Upper lobe of left lung (tissue), 4 donors: Measurements from ENCODE around the gene CORO6.

Experiments used
- EP300 ChIP-seq, 4 donors: sonication (generic); formaldehyde crosslinking; IDR thresholded peaks; one replicate each; pipeline ENCODE4 v1.5.1; 2017; ENCODE audit warnings: antibody characterized with exemption in 4 of 4, control low read depth in 2 of 4
- POLR2A ChIP-seq, 4 donors: fragments of 450-650 bp; IDR thresholded peaks; one replicate each; pipeline ENCODE4 v1.5.1; 2016 to 2017; ENCODE audit warnings: antibody characterized with exemption in 4 of 4, mild to moderate bottlenecking in 2 of 4
- POLR2AphosphoS5 ChIP-seq, 2 donors: sonication (generic); formaldehyde crosslinking; IDR thresholded peaks; one replicate each; pipeline ENCODE4 v1.5.1; 2017; ENCODE audit warnings: antibody characterized with exemption in 2 of 2
- TF ChIP-seq, protein P1 (sequence below), 6 experiments: fragments of 450-650 bp in 4 of 6; fragments of 200-600 bp in 2 of 6; sonication (generic) in 2 of 6; IDR thresholded peaks; one replicate each; pipeline ENCODE4 v1.5.1; 2016 to 2019; ENCODE audit warnings: antibody characterized with exemption in 6 of 6

DNA sequence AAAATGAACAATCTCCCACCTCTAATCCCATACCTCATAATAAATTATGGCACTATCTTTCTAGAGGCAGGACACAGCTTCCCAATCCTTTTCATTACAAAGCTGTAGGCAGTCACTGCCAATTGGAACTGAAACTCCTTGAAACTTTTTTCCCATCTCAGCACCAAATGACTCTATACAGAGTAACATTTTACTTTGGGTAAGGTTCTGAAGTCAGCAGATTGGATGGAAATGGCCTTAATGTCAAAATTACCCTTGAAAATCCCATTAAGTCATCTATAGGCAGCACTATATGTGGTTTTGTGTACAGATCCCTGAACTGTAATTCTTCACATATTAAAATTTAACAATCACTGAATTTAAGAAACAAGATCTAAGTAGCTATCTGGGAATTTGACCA is 30.3 kb upstream of the CORO6 start:
- TF ChIP-seq POLR2A (IDR thresholded peaks at IDR 0.05) = no peak
- TF ChIP-seq, protein P1, sequence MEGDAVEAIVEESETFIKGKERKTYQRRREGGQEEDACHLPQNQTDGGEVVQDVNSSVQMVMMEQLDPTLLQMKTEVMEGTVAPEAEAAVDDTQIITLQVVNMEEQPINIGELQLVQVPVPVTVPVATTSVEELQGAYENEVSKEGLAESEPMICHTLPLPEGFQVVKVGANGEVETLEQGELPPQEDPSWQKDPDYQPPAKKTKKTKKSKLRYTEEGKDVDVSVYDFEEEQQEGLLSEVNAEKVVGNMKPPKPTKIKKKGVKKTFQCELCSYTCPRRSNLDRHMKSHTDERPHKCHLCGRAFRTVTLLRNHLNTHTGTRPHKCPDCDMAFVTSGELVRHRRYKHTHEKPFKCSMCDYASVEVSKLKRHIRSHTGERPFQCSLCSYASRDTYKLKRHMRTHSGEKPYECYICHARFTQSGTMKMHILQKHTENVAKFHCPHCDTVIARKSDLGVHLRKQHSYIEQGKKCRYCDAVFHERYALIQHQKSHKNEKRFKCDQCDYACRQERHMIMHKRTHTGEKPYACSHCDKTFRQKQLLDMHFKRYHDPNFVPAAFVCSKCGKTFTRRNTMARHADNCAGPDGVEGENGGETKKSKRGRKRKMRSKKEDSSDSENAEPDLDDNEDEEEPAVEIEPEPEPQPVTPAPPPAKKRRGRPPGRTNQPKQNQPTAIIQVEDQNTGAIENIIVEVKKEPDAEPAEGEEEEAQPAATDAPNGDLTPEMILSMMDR (IDR thresholded peaks at IDR 0.05) = no peak
- TF ChIP-seq EP300 (IDR thresholded peaks at IDR 0.05) = no peak
- no peak for TF ChIP-seq POLR2AphosphoS5 (IDR thresholded peaks at IDR 0.05)
